ENCODE data around the gene GRID1.

DNA sequence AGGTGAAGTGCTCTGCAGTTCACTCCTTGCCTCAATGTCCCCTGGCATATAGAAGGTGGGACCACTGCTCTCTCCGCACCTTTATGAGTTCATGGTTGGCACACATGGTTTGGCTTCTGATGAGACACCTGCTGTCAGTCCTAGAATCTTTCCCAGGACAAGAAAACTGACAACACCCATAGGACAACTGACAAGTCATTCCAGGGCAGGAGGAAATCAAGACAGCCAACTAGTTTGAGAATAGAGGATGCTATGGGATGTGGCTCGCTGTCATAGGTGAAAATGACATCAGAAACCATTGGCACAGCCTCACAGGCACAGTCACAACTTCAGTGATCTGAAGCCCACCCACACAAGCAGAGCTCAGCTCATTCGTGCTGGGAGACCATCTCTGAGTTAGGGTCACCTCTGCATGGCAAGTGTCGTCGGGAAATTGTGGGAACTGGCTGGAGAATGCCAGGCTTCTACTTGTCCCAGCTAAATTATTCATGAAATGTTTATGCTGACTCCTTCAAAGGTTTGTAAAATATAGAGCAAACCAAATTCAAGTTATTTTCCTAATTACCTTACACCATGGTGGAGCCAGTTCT, 762.4 kb downstream of the GRID1 start:
- no peak for TF ChIP-seq POLR2A (IDR thresholded peaks at IDR 0.05)
- TF ChIP-seq, protein P1, sequence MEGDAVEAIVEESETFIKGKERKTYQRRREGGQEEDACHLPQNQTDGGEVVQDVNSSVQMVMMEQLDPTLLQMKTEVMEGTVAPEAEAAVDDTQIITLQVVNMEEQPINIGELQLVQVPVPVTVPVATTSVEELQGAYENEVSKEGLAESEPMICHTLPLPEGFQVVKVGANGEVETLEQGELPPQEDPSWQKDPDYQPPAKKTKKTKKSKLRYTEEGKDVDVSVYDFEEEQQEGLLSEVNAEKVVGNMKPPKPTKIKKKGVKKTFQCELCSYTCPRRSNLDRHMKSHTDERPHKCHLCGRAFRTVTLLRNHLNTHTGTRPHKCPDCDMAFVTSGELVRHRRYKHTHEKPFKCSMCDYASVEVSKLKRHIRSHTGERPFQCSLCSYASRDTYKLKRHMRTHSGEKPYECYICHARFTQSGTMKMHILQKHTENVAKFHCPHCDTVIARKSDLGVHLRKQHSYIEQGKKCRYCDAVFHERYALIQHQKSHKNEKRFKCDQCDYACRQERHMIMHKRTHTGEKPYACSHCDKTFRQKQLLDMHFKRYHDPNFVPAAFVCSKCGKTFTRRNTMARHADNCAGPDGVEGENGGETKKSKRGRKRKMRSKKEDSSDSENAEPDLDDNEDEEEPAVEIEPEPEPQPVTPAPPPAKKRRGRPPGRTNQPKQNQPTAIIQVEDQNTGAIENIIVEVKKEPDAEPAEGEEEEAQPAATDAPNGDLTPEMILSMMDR (IDR thresholded peaks at IDR 0.05) = no peak

Measured in esophagus squamous epithelium (tissue), 4 donors.